SK-N-SH (cell line): ENCODE measurements around the gene SCRN1.

Experiments
- CTCF ChIP-seq: fragments of 200-600 bp; sonication (generic); IDR thresholded peaks from 2 replicates; pipeline ENCODE4 v1.6.1; 2017; ENCODE audit warnings: antibody characterized with exemption, mild to moderate bottlenecking, moderate library complexity
- EP300 ChIP-seq, 2 experiments: IDR thresholded peaks; 2 replicates each; pipeline versions ENCODE4 v1.4.0 to v1.6.1; 2012; ENCODE audit warnings: borderline replicate concordance in 1 of 2, low read depth in 1 of 2, low read length in 1 of 2
- FOSL2 ChIP-seq: IDR thresholded peaks from 2 replicates; pipeline ENCODE4 v1.4.0; 2012; ENCODE audit warnings: low read depth, mild to moderate bottlenecking, moderate library complexity, borderline replicate concordance
- MAX ChIP-seq: IDR thresholded peaks from 2 replicates; pipeline ENCODE4 v1.4.0; 2012; ENCODE audit warnings: low read depth
- POLR2AphosphoS5 ChIP-seq: IDR thresholded peaks from 2 replicates; pipeline ENCODE4 v1.6.1; 2012; ENCODE audit warnings: low read depth, low read length
- RAD21 ChIP-seq: IDR thresholded peaks from 2 replicates; pipeline ENCODE4 v1.6.1; 2012; ENCODE audit warnings: mild to moderate bottlenecking, low read length
- REST ChIP-seq: IDR thresholded peaks from 2 replicates; pipeline ENCODE4 v1.6.1; 2012; ENCODE audit warnings: mild to moderate bottlenecking, low read depth, low read length, moderate library complexity
- RXRA ChIP-seq: IDR thresholded peaks from 2 replicates; pipeline ENCODE4 v1.4.0; 2012; ENCODE audit warnings: low read depth, mild to moderate bottlenecking, borderline replicate concordance
- SIN3A ChIP-seq: IDR thresholded peaks from 2 replicates; pipeline ENCODE4 v1.6.1; 2012; ENCODE audit warnings: low read depth, mild to moderate bottlenecking, low read length, moderate library complexity, borderline replicate concordance
- TAF1 ChIP-seq: IDR thresholded peaks from 2 replicates; pipeline ENCODE4 v1.6.1; 2012; ENCODE audit warnings: low read depth, mild to moderate bottlenecking, low read length, moderate library complexity, borderline replicate concordance
- TCF12 ChIP-seq: IDR thresholded peaks from 2 replicates; pipeline ENCODE4 v1.4.0; 2012
- TEAD4 ChIP-seq: IDR thresholded peaks from 2 replicates; pipeline ENCODE4 v1.4.0; 2012; ENCODE audit warnings: mild to moderate bottlenecking, borderline replicate concordance; ENCODE audit not compliant: insufficient read depth
- ZBTB33 ChIP-seq: IDR thresholded peaks from 2 replicates; pipeline ENCODE4 v1.4.0; 2012; ENCODE audit warnings: low read depth, borderline replicate concordance

- no peak for TF ChIP-seq CTCF
- no peak for TF ChIP-seq FOSL2
- TF ChIP-seq SIN3A, result no peak
- TF ChIP-seq RAD21, result no peak
- no peak for TF ChIP-seq TCF12
- TF ChIP-seq EP300 (IDR thresholded peaks at IDR 0.05; ENCODE audit: borderline replicate concordance in 1 of 2, low read depth in 1 of 2, low read length in 1 of 2), result no peak
- TF ChIP-seq REST, result no peak
- no peak for TF ChIP-seq ZBTB33
- TF ChIP-seq POLR2AphosphoS5, result no peak
- no peak for TF ChIP-seq RXRA
- no peak for TF ChIP-seq TAF1
- TF ChIP-seq TEAD4, result no peak
- no peak for TF ChIP-seq MAX
Measured at GRCh38 chr7:29956487-29956836, 33.1 kb downstream of the SCRN1 start.
